Ovary (tissue), 10 donors: Measurements from ENCODE around the gene LRRTM3. TPM values are rescaled to one million over a fixed set of nuclear protein-coding genes. Genes with fewer than 3 reads are reported as not detected.
A peak's percentile ranks its signal among the peaks of the same experiment; 100 is the strongest.

Experiments
- DNase-seq, 5 donors: peaks; one replicate each; pipeline ENCODE4 v3.0.0-alpha.2; 2019 to 2020
- H3K27ac ChIP-seq, 2 donors: fragments of 200-600 bp; one replicate each; pipeline versions ENCODE4 v1.5.1 to v1.8.0; 2019 to 2022
- H3K27me3 ChIP-seq: fragments of 200-600 bp; one replicate; pipeline ENCODE4 v1.8.0; 2022
- H3K36me3 ChIP-seq: fragments of 200-600 bp; sonication (generic); one replicate; pipeline ENCODE4 v1.5.1; 2019
- H3K4me1 ChIP-seq: one replicate; pipeline ENCODE4 v1.8.1; 2013; ENCODE audit warnings: mild to moderate bottlenecking, moderate library complexity; ENCODE audit not compliant: insufficient read depth
- H3K4me3 ChIP-seq: fragments of 200-600 bp; sonication (generic); one replicate; pipeline ENCODE4 v1.5.1; 2017
- H3K9me3 ChIP-seq, 2 donors: fragments of 200-600 bp in 1 of 2; sonication (generic) in 1 of 2; one replicate each; pipeline versions ENCODE4 v1.5.1 to v1.8.1; 2013 to 2019; ENCODE audit warnings: mild to moderate bottlenecking in 1 of 2, moderate library complexity in 1 of 2
- EP300 ChIP-seq: sonication (generic); formaldehyde crosslinking; IDR thresholded peaks from one replicate; pipeline ENCODE4 v1.6.1; 2017; ENCODE audit warnings: antibody characterized with exemption
- POLR2A ChIP-seq: fragments of 450-650 bp; IDR thresholded peaks from one replicate; pipeline ENCODE4 v1.6.1; 2017; ENCODE audit warnings: antibody characterized with exemption, mild to moderate bottlenecking, moderate library complexity
- WGBS, 3 donors: extraction: QIAGEN DNeasy Blood & Tissue Kit in 1 of 3; methylation state at CpG; one replicate each; pipeline versions ENCODE4 v1.1.5 to v1.1.7; 2013 to 2017; 5-methylcytosine and 5-hydroxymethylcytosine counted together
- intact Hi-C, 4 donors: fragments of 100-400 bp; cut with DNase I; formaldehyde crosslinking; loops; one replicate each; pipeline versions ENCODE4 v1.11.0 to v1.15.1; 2022 to 2023
- long read RNA-seq, 3 donors: library from polyadenylated mRNA in 2 of 3; unstranded in 2 of 3; transcript quantifications; one replicate each; pipeline ENCODE4 v2.0.0 and lab custom pipeline, GENCODE V29; 2021 to 2026
- polyA plus RNA-seq, 2 donors: library from polyadenylated mRNA; stranded (reverse); fragments of 200-250 nt in 1 of 2; fragments of 350-450 nt in 1 of 2; fragmentation: Illumina TruSeq in 1 of 2; extraction: RNeasy Lipid Tissue Mini Kit (QIAGEN cat#74804) in 1 of 2; gene quantifications; one replicate each; pipeline ENCODE4 v1.2.3, GENCODE V29; 2013 to 2014
- total RNA-seq, 7 donors: library from RNA; depleted of rRNA in 2 of 7; stranded (reverse); fragments of >200 nt in 2 of 7; fragmentation: NEBNext Ultra II Directional in 3 of 7; extraction: Animal tissue kit (Norgen Biotek cat#: 25700) in 3 of 7; gene quantifications; one replicate each; pipeline versions ENCODE4 v1.1.0 to v1.2.4, GENCODE V29; 2016 to 2023
- TF ChIP-seq, protein P1 (sequence below), 3 donors: fragments of 450-650 bp in 2 of 3; fragments of 200-600 bp in 1 of 3; IDR thresholded peaks; one replicate each; pipeline versions ENCODE4 v1.5.1 to v1.8.0; 2016 to 2022; ENCODE audit warnings: antibody characterized with exemption in 3 of 3, mild to moderate bottlenecking in 1 of 3
- donor health status: DM: no; HTN: no; CAD: no; lungs with moderate emphysema.
- donor health status: DM: no; HTN: no; CAD: no.
- donor health status: Bipolar disorder and iron deficiency.
- donor health status: DM: yes; HTN: yes; CAD: no.
- donor health status: DM: no; HTN: no; CAD: no.
- donor health status: DM: yes; HTN: yes; CAD: no.

Gene LRRTM3
- 1 to 10 TPM in 5 of 7 donors, under 1 TPM in 2; 0.34 to 5.9 (median 1.4) TPM for total RNA-seq
- polyA plus RNA-seq = 1 to 10 TPM in 1 of 2 donors, under 1 TPM in 1; 0.33 to 2.4 TPM
- long read RNA-seq, donor 1 = 0 reads
- long read RNA-seq, donor 2 = 0 reads
- long read RNA-seq, donor 3, partial matches to known transcripts = 0 of 1 reads
- long read RNA-seq, donor 3, other reads (novel, unspliced or antisense) = 1 of 1 reads

DNA sequence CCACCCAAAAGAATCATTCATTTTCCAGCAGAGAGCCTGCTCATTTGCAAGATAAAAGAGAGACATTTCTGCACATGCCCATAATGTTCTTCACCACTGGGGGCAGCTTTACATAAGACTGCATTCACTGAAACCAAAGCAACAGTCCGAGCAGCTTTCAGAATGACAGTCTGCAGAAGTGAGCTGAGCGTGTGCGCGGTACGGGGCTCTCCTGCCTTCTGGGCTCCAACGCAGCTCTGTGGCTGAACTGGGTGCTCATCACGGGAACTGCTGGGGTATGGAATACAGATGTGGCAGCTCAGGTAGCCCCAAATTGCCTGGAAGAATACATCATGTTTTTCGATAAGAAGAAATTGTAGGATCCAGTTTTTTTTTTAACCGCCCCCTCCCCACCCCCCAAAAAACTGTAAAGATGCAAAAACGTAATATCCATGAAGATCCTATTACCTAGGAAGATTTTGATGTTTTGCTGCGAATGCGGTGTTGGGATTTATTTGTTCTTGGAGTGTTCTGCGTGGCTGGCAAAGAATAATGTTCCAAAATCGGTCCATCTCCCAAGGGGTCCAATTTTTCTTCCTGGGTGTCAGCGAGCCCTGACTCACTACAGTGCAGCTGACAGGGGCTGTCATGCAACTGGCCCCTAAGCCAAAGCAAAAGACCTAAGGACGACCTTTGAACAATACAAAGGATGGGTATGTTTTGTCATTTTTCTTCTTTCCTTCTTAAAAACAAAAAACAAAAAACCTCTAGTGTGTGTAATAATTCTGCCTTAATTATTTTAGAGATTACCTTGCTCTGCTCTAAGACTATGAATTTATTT is at the start of gene LRRTM3:
LRRTM3 (plus strand) TSS at position 141 of the 820 bp plus-strand sequence.
- Histone ChIP-seq H3K27ac (no peak within 1 kb of the TSS), H3K36me3 (no peaks in the 10 kb centered on the region), H3K4me1 (no peaks in the 10 kb centered on the region), H3K27me3 (no peaks in the 10 kb centered on the region), H3K4me3 (no peak within 1 kb of the TSS), H3K9me3 (no peaks in the 10 kb centered on the region)
- peak; percentile 42 to 56 (median 51) for DNase-seq
- WGBS, 3 donors = 5 to 10% (median 9%) methylated on average over 16 of the region's 16 CpGs
- intact Hi-C loops = no loop called here
- TF ChIP-seq POLR2A = no peak
- no peak for TF ChIP-seq EP300
- TF ChIP-seq, protein P1, sequence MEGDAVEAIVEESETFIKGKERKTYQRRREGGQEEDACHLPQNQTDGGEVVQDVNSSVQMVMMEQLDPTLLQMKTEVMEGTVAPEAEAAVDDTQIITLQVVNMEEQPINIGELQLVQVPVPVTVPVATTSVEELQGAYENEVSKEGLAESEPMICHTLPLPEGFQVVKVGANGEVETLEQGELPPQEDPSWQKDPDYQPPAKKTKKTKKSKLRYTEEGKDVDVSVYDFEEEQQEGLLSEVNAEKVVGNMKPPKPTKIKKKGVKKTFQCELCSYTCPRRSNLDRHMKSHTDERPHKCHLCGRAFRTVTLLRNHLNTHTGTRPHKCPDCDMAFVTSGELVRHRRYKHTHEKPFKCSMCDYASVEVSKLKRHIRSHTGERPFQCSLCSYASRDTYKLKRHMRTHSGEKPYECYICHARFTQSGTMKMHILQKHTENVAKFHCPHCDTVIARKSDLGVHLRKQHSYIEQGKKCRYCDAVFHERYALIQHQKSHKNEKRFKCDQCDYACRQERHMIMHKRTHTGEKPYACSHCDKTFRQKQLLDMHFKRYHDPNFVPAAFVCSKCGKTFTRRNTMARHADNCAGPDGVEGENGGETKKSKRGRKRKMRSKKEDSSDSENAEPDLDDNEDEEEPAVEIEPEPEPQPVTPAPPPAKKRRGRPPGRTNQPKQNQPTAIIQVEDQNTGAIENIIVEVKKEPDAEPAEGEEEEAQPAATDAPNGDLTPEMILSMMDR (IDR thresholded peaks at IDR 0.05) = peak in 2 of 3 donors; percentile 28 to 59

DNA sequence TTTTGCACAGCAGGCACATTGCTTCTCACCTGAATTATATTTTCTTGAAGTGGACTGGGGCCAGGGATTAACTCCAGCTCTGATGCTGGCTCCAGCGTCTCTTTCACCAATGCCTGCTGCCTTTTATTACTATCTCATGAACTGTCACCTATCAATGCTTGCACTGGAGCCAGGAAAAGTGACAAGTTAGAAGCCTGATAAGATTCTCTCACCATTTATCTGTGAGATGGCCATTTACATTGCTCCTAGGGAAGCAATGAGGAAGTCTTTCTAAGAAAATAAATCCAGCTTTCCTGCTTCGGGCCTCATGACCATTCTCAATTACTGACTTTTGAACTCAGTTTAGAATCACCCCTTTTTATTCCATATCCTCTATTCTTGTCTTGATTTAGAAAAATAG is 48.5 kb upstream of the LRRTM3 start:
- TF ChIP-seq EP300 (no peak), POLR2A (no peak)
- TF ChIP-seq, protein P1 (IDR thresholded peaks at IDR 0.05) = no peak
- Histone ChIP-seq H3K4me1 (no peaks in the 10 kb centered on the region), H3K27ac (no peak overlapping the region), H3K36me3 (no peaks in the 10 kb centered on the region), H3K4me3 (no peak overlapping the region), H3K9me3 (no peaks in the 10 kb centered on the region), H3K27me3 (no peaks in the 10 kb centered on the region)
- 79 to 88% (median 85%) methylated on average over 2 of the region's 2 CpGs for WGBS, 3 donors
- DNase-seq = no peak
- intact Hi-C loops = no loop called here

DNA sequence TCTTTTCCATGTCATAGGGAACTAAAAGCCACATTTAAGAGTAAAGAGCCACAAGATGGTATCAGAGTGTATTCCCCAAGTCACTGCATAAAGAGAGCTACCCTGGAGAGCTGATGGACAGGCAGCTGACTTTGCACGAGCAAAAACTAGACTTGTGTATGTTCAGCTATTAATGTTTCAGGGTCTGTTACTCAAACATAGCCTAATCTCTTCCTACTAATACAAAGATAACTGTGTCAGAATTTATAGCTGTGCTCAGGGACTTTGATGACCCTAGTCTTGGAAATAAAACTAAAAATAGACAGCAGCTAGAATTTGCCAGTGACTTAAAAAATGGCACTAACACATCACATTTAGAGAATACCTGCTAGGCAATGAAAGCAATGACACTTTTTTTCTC is 45.5 kb upstream of the LRRTM3 start:
- TF ChIP-seq POLR2A = no peak
- no peak for DNase-seq
- WGBS, 3 donors = 29 to 42% (median 34%) methylated on average over 1 of the region's 1 CpG
- Histone ChIP-seq H3K4me1 (no peaks in the 10 kb centered on the region), H3K9me3 (no peaks in the 10 kb centered on the region), H3K36me3 (no peaks in the 10 kb centered on the region), H3K27ac (no peak overlapping the region), H3K27me3 (no peaks in the 10 kb centered on the region), H3K4me3 (no peak overlapping the region)
- intact Hi-C loops = no loop called here

DNA sequence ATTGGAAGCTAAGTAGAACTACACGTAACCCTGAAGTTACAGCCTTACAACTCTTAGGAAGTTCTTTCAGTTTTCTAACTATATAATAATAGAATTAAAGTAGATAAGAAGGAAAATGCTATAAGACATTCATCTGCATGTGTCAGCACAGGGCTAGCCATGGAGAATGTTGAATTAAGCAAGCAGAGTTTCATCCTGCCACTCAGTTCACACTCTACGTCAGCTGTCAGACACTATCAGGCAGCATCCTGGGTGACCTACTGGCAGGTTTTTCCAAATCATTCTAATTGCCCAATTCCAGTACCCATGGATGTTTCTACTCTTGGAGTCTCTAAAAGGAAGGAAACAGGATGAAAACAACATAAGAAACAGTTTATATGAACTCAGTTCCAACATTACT is 45.0 kb upstream of the LRRTM3 start:
- 90 to 94% (median 92%) methylated on average over 2 of the region's 2 CpGs for WGBS, 3 donors
- no peaks in the 10 kb centered on the region for H3K36me3 ChIP-seq
- intact Hi-C loops = no loop called here
- no peaks in the 10 kb centered on the region for H3K27me3 ChIP-seq
- TF ChIP-seq, protein P1 (IDR thresholded peaks at IDR 0.05) = no peak
- no peak for TF ChIP-seq POLR2A
- TF ChIP-seq EP300 = no peak
- H3K4me1 ChIP-seq = no peaks in the 10 kb centered on the region
- H3K27ac ChIP-seq = no peak overlapping the region
- H3K4me3 ChIP-seq = no peak overlapping the region
- DNase-seq = no peak
- H3K9me3 ChIP-seq = no peaks in the 10 kb centered on the region

DNA sequence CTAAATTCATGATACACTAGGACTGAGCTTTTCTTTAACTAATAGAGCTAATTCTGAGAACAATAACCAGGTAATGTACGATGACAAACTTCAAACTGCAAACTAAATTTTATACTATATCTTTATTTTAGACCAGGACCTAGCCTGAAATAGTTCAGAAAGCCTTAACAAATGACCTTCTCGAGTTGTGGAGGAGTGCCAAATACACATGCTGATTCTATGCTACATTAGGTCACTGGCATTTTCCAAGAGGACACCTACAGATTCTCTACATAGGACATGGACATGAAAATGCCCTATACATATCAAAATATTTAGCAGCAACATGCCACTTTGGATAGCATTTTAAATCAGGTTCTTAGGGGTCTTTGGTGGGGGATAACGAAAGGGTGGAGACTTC is 44.0 kb upstream of the LRRTM3 start:
- 78 to 83% (median 82%) methylated on average over 3 of the region's 3 CpGs for WGBS, 3 donors
- TF ChIP-seq, protein P1 (IDR thresholded peaks at IDR 0.05) = no peak
- TF ChIP-seq POLR2A (no peak), EP300 (no peak)
- Histone ChIP-seq H3K27me3 (no peaks in the 10 kb centered on the region), H3K4me1 (no peaks in the 10 kb centered on the region), H3K27ac (no peak overlapping the region), H3K36me3 (no peaks in the 10 kb centered on the region), H3K4me3 (no peak overlapping the region), H3K9me3 (no peaks in the 10 kb centered on the region)
- intact Hi-C loops = no loop called here
- no peak for DNase-seq
